ENCODE measurements around the gene PLCG1. TPM values are rescaled to one million over a fixed set of nuclear protein-coding genes. Genes with fewer than 3 reads are reported as not detected.

PLCG1 gene
- total RNA-seq, 2 experiments from 2014 or later: 185 to 230 TPM

- peaks cover 27% of the 10 kb centered on the region for H3K36me3 Mint-ChIP-seq (ENCODE audit: low read depth)
- H3K27me3 Mint-ChIP-seq: no peaks in the 10 kb centered on the region
- H3K4me3 Mint-ChIP-seq: no peak overlapping the region
- no peaks in the 10 kb centered on the region for H3K4me1 Mint-ChIP-seq
- no peak overlapping the region for H3K27ac Mint-ChIP-seq
- POLR2A ChIA-PET: no interaction called here
- CTCF ChIA-PET: interaction anchor here (1.0 to 1.1 kb wide), 3 partner anchors 13 to 211 kb away, joined by 3 read pairs; no protein-coding TSS in a partner anchor
- DNase-seq (no peak), ATAC-seq (no peak)
- H3K9me3 Mint-ChIP-seq (ENCODE audit: low read depth): peaks cover 8% of the 10 kb centered on the region
- intact Hi-C loops (cut with DNase I, micrococcal nuclease): no loop called here
These were observed 64.4 kb downstream of the PLCG1 start for GRCh38 chr20:41201760-41202159.

- ChIA-PET CTCF (interaction anchor here (1.1 kb wide), 1 partner anchor 212 kb away, joined by 3 read pairs; no protein-coding TSS in a partner anchor), POLR2A (no interaction called here)
- no peaks in the 10 kb centered on the region for H3K27me3 Mint-ChIP-seq
- peaks cover 27% of the 10 kb centered on the region for H3K36me3 Mint-ChIP-seq (ENCODE audit: low read depth)
- H3K4me1 Mint-ChIP-seq: no peaks in the 10 kb centered on the region
- H3K4me3 Mint-ChIP-seq: no peak overlapping the region
- ATAC-seq (no peak), DNase-seq (no peak)
- intact Hi-C loops (cut with DNase I, micrococcal nuclease): no loop called here
- H3K27ac Mint-ChIP-seq: no peak overlapping the region
- H3K9me3 Mint-ChIP-seq (ENCODE audit: low read depth): peaks cover 8% of the 10 kb centered on the region
These were observed 65.1 kb downstream of the PLCG1 start for GRCh38 chr20:41202426-41202825.

GRCh38 chr20:41203660-41204059, 66.3 kb downstream of the PLCG1 start:
- POLR2A ChIA-PET: no interaction called here
- intact Hi-C loops (cut with DNase I, micrococcal nuclease): no loop called here
- H3K4me1 Mint-ChIP-seq: no peaks in the 10 kb centered on the region
- no peak for DNase-seq
- H3K27me3 Mint-ChIP-seq: no peaks in the 10 kb centered on the region
- H3K27ac Mint-ChIP-seq: no peak overlapping the region
- peaks cover 25% of the 10 kb centered on the region for H3K36me3 Mint-ChIP-seq (ENCODE audit: low read depth)
- CTCF ChIA-PET: interaction anchor here (1.0 kb wide), 1 partner anchor 31 kb away, joined by 3 read pairs; no protein-coding TSS in a partner anchor
- no peak for ATAC-seq
- H3K9me3 Mint-ChIP-seq (ENCODE audit: low read depth): peaks cover 7% of the 10 kb centered on the region
- H3K4me3 Mint-ChIP-seq: no peak overlapping the region

GRCh38 chr20:41204304-41205265, 67.2 kb downstream of the PLCG1 start:
- Mint-ChIP-seq H3K27ac (no peak overlapping the region), H3K9me3 (ENCODE audit: low read depth) (no peaks in the 10 kb centered on the region), H3K36me3 (ENCODE audit: low read depth) (peaks cover 19% of the 10 kb centered on the region), H3K27me3 (no peaks in the 10 kb centered on the region), H3K4me3 (no peak overlapping the region), H3K4me1 (no peaks in the 10 kb centered on the region)
- intact Hi-C loops (cut with DNase I, micrococcal nuclease): no loop called here
- ChIA-PET POLR2A (interaction anchor here (0.6 kb wide), 1 partner anchor 56 kb away, joined by 4 read pairs; no protein-coding TSS in a partner anchor), CTCF (no interaction called here)
- no peak for ATAC-seq
- DNase-seq: no peak

- ChIA-PET POLR2A (no interaction called here), CTCF (no interaction called here)
- no peaks in the 10 kb centered on the region for H3K4me1 Mint-ChIP-seq
- H3K27me3 Mint-ChIP-seq: no peaks in the 10 kb centered on the region
- DNase-seq (no peak), ATAC-seq (no peak)
- H3K4me3 Mint-ChIP-seq: no peak overlapping the region
- intact Hi-C loops (cut with DNase I, micrococcal nuclease): no loop called here
- peaks cover 16% of the 10 kb centered on the region for H3K36me3 Mint-ChIP-seq (ENCODE audit: low read depth)
- H3K27ac Mint-ChIP-seq: no peak overlapping the region
- no peaks in the 10 kb centered on the region for H3K9me3 Mint-ChIP-seq (ENCODE audit: low read depth)
These were observed 68.0 kb downstream of the PLCG1 start for GRCh38 chr20:41205313-41205712.

- ChIA-PET POLR2A (no interaction called here), CTCF (interaction anchor here (0.7 kb wide), 1 partner anchor 79 kb away, joined by 3 read pairs; no protein-coding TSS in a partner anchor)
- ATAC-seq: no peak
- Mint-ChIP-seq H3K27me3 (no peaks in the 10 kb centered on the region), H3K9me3 (ENCODE audit: low read depth) (no peaks in the 10 kb centered on the region), H3K4me1 (peaks cover 8% of the 10 kb centered on the region), H3K4me3 (no peak overlapping the region), H3K27ac (no peak overlapping the region), H3K36me3 (ENCODE audit: low read depth) (no peaks in the 10 kb centered on the region)
- intact Hi-C loops (cut with DNase I, micrococcal nuclease): no loop called here
- no peak for DNase-seq
These were observed 75.9 kb downstream of the PLCG1 start for GRCh38 chr20:41213150-41213820.

GRCh38 chr20:41214202-41214601, 76.9 kb downstream of the PLCG1 start:
- ATAC-seq: no peak
- no peaks in the 10 kb centered on the region for H3K27me3 Mint-ChIP-seq
- no peaks in the 10 kb centered on the region for H3K9me3 Mint-ChIP-seq (ENCODE audit: low read depth)
- H3K36me3 Mint-ChIP-seq (ENCODE audit: low read depth): no peaks in the 10 kb centered on the region
- ChIA-PET POLR2A (no interaction called here), CTCF (interaction anchor here (0.6 to 1.2 kb wide), 3 partner anchors 13 to 119 kb away, joined by 3 read pairs; no protein-coding TSS in a partner anchor)
- intact Hi-C loops (cut with DNase I, micrococcal nuclease): no loop called here
- no peak overlapping the region for H3K4me3 Mint-ChIP-seq
- DNase-seq: no peak
- H3K27ac Mint-ChIP-seq: no peak overlapping the region
- H3K4me1 Mint-ChIP-seq: peaks cover 8% of the 10 kb centered on the region

- Mint-ChIP-seq H3K27ac (no peak overlapping the region), H3K4me3 (no peak overlapping the region), H3K9me3 (ENCODE audit: low read depth) (no peaks in the 10 kb centered on the region), H3K4me1 (peaks cover 8% of the 10 kb centered on the region), H3K36me3 (ENCODE audit: low read depth) (no peaks in the 10 kb centered on the region), H3K27me3 (no peaks in the 10 kb centered on the region)
- ChIA-PET CTCF (interaction anchor here (0.6 to 1.2 kb wide), 3 partner anchors 14 to 119 kb away, joined by 3 read pairs; no protein-coding TSS in a partner anchor), POLR2A (no interaction called here)
- ATAC-seq (no peak), DNase-seq (no peak)
- intact Hi-C loops (cut with DNase I, micrococcal nuclease): no loop called here
These were observed 77.3 kb downstream of the PLCG1 start for GRCh38 chr20:41214666-41215065.

GRCh38 chr20:41217422-41217821, 80.1 kb downstream of the PLCG1 start:
- H3K4me3 Mint-ChIP-seq: no peak overlapping the region
- ATAC-seq (no peak), DNase-seq (no peak)
- CTCF ChIA-PET: no interaction called here
- intact Hi-C loops (cut with DNase I, micrococcal nuclease): no loop called here
- POLR2A ChIA-PET: no interaction called here
- H3K4me1 Mint-ChIP-seq: peaks cover 6% of the 10 kb centered on the region
- H3K27ac Mint-ChIP-seq: no peak overlapping the region
- H3K27me3 Mint-ChIP-seq: no peaks in the 10 kb centered on the region
- no peaks in the 10 kb centered on the region for H3K36me3 Mint-ChIP-seq (ENCODE audit: low read depth)
- no peaks in the 10 kb centered on the region for H3K9me3 Mint-ChIP-seq (ENCODE audit: low read depth)

GRCh38 chr20:41218466-41218865, 81.1 kb downstream of the PLCG1 start:
- Mint-ChIP-seq H3K27me3 (no peaks in the 10 kb centered on the region), H3K4me3 (no peak overlapping the region), H3K4me1 (no peaks in the 10 kb centered on the region), H3K36me3 (ENCODE audit: low read depth) (no peaks in the 10 kb centered on the region), H3K27ac (no peak overlapping the region), H3K9me3 (ENCODE audit: low read depth) (no peaks in the 10 kb centered on the region)
- ChIA-PET CTCF (interaction anchor here (1.1 kb wide), 1 partner anchor 46 kb away, joined by 3 read pairs; no protein-coding TSS in a partner anchor), POLR2A (no interaction called here)
- DNase-seq (no peak), ATAC-seq (no peak)
- intact Hi-C loops (cut with DNase I, micrococcal nuclease): no loop called here

- Mint-ChIP-seq H3K27ac (no peak overlapping the region), H3K4me3 (no peak overlapping the region), H3K36me3 (ENCODE audit: low read depth) (no peaks in the 10 kb centered on the region), H3K4me1 (no peaks in the 10 kb centered on the region), H3K27me3 (no peaks in the 10 kb centered on the region), H3K9me3 (ENCODE audit: low read depth) (no peaks in the 10 kb centered on the region)
- ATAC-seq (no peak), DNase-seq (no peak)
- CTCF ChIA-PET: interaction anchor here (0.7 to 1.1 kb wide), 3 partner anchors 8 to 257 kb away, joined by 3 to 6 read pairs (median 4); no protein-coding TSS in a partner anchor
- intact Hi-C loops (cut with DNase I, micrococcal nuclease): no loop called here
- POLR2A ChIA-PET: no interaction called here
These were observed 82.5 kb downstream of the PLCG1 start for GRCh38 chr20:41219824-41220223.

Data from activated CD4-positive, alpha-beta T cell treated with anti-CD3 and anti-CD28 coated beads for 36 hours (primary cell).